ENCODE data around the gene CAMSAP1. TPM values are rescaled to one million over a fixed set of nuclear protein-coding genes. Genes with fewer than 3 reads are reported as not detected.

The CAMSAP1 gene
- total and polyA plus RNA-seq, 10 donors: 2.4 to 34.3 (median 19.8) TPM

- intact Hi-C loops (cut with DNase I; ENCODE audit: low total_unique reads): no loop called here
- Histone ChIP-seq H3K36me3 (peaks cover 0 to 8% (median 2%) of the 10 kb centered on the region in 6 donors), H3K9me3 (no peaks in the 10 kb centered on the region), H3K27me3 (replicated peaks in 1 of 7) (no peaks in the 10 kb centered on the region), H3K4me1 (peaks cover 18 to 92% (median 45%) of the 10 kb centered on the region in 6 donors), H3K4me3 (peak overlapping the region in 3 of 8 donors; percentile 11 to 44 (median 14)), H3K27ac (peak overlapping the region in 6 of 8 donors; percentile 28 to 61 (median 54))
- no peak for TF ChIP-seq POLR2A (IDR thresholded peaks at IDR 0.05)
- no peak for TF ChIP-seq CTCF (IDR thresholded peaks at IDR 0.05 in 8 of 11, conservative IDR thresholded peaks at IDR 0.05 in 3 of 11)
- TF ChIP-seq POLR2AphosphoS5 (IDR thresholded peaks at IDR 0.05): no peak
- 39 to 53% (median 43%) methylated on average over 18 of the region's 18 CpGs for WGBS, 5 donors
- DNase-seq: no peak
Observed at GRCh38 chr9:135887021-135887507, 20.3 kb downstream of the CAMSAP1 start.

GRCh38 chr9:135886147-135886981 is 21.0 kb downstream of the CAMSAP1 start:
- H3K27me3 ChIP-seq (replicated peaks in 1 of 7): no peaks in the 10 kb centered on the region
- intact Hi-C loops (cut with DNase I; ENCODE audit: low total_unique reads): no loop called here
- H3K9me3 ChIP-seq: no peaks in the 10 kb centered on the region
- peaks cover 0 to 15% (median 4%) of the 10 kb centered on the region in 6 donors for H3K36me3 ChIP-seq
- H3K4me3 ChIP-seq: no peak overlapping the region
- WGBS, 5 donors: 82 to 87% (median 85%) methylated on average over 21 of the region's 21 CpGs
- no peak for TF ChIP-seq POLR2AphosphoS5 (IDR thresholded peaks at IDR 0.05)
- TF ChIP-seq CTCF (IDR thresholded peaks at IDR 0.05 in 8 of 11, conservative IDR thresholded peaks at IDR 0.05 in 3 of 11): no peak
- no peak for TF ChIP-seq POLR2A (IDR thresholded peaks at IDR 0.05)
- no peak for DNase-seq
- peak overlapping the region in 1 of 8 donors; percentile 55 for H3K27ac ChIP-seq
- peaks cover 18 to 85% (median 44%) of the 10 kb centered on the region in 6 donors for H3K4me1 ChIP-seq

GRCh38 chr9:135885100-135885853 is 22.1 kb downstream of the CAMSAP1 start:
- 66 to 79% (median 72%) methylated on average over 7 of the region's 7 CpGs for WGBS, 5 donors
- H3K27ac ChIP-seq: no peak overlapping the region
- no peak for DNase-seq
- no peak for TF ChIP-seq POLR2A (IDR thresholded peaks at IDR 0.05)
- TF ChIP-seq CTCF (IDR thresholded peaks at IDR 0.05 in 8 of 11, conservative IDR thresholded peaks at IDR 0.05 in 3 of 11): no peak
- TF ChIP-seq POLR2AphosphoS5 (IDR thresholded peaks at IDR 0.05): no peak
- peaks cover 0 to 26% (median 4%) of the 10 kb centered on the region in 6 donors for H3K36me3 ChIP-seq
- intact Hi-C loops (cut with DNase I; ENCODE audit: low total_unique reads): no loop called here
- H3K9me3 ChIP-seq: no peaks in the 10 kb centered on the region
- no peak overlapping the region for H3K4me3 ChIP-seq
- H3K27me3 ChIP-seq (replicated peaks in 1 of 7): no peaks in the 10 kb centered on the region
- H3K4me1 ChIP-seq: peaks cover 18 to 74% (median 40%) of the 10 kb centered on the region in 6 donors
